Lower leg skin (tissue), 4 donors: Measurements from ENCODE around the gene SBNO2. TPM values are rescaled to one million over a fixed set of nuclear protein-coding genes. Genes with fewer than 3 reads are reported as not detected.
A peak's percentile ranks its signal among the peaks of the same experiment; 100 is the strongest.
"Not testable (repeated sequence)": the region's sequence is repeated elsewhere in the genome, so short reads cannot be mapped to it uniquely, and the experiment has no call there.

Experiments used
- DNase-seq, 2 donors: peaks; one replicate each; pipeline ENCODE4 v3.0.0-alpha.2; 2019; ENCODE audit warnings: low spot score in 2 of 2
- H3K4me3 ChIP-seq: fragments of 200-600 bp; sonication (generic); 2 replicates; pipeline ENCODE4 v1.5.1; 2017; ENCODE audit warnings: mild to moderate bottlenecking, low read depth; ENCODE audit not compliant: poor library complexity, severe bottlenecking
- CTCF ChIP-seq, 3 donors: fragments of 450-650 bp; IDR thresholded peaks; one replicate each; pipeline ENCODE4 v1.5.1; 2016; ENCODE audit warnings: antibody characterized with exemption in 3 of 3, mild to moderate bottlenecking in 3 of 3, moderate library complexity in 2 of 3
- POLR2A ChIP-seq, 2 donors: fragments of 450-650 bp; IDR thresholded peaks; one replicate each; pipeline ENCODE4 v1.6.1; 2016 to 2017; ENCODE audit warnings: antibody characterized with exemption in 2 of 2, mild to moderate bottlenecking in 1 of 2, moderate library complexity in 1 of 2
- WGBS, 2 donors: methylation state at CpG; one replicate each; pipeline ENCODE4 v1.1.5; 2018; 5-methylcytosine and 5-hydroxymethylcytosine counted together
- intact Hi-C: fragments of 100-400 bp; cut with DNase I; formaldehyde crosslinking; loops from one replicate; pipeline ENCODE4 v1.15.0; 2023; ENCODE audit warnings: low total_unique reads
- total RNA-seq, 4 donors: library from RNA; depleted of rRNA; stranded (reverse); fragments of >200 nt; gene quantifications; one replicate each; pipeline ENCODE4 v1.1.0, GENCODE V29; 2016

The SBNO2 gene
- total RNA-seq, 4 donors from 2014 or later, result 54.8 to 68.6 (median 60.3) TPM

- DNase-seq, result no peak
- TF ChIP-seq POLR2A (IDR thresholded peaks at IDR 0.05) (no peak), CTCF (IDR thresholded peaks at IDR 0.05) (no peak)
- no peak overlapping the region for H3K4me3 ChIP-seq
- intact Hi-C loops, result loop anchor here (10.0 kb wide), 1 partner anchor 68 kb away; no protein-coding TSS in a partner anchor
- WGBS, 2 donors, result 89 to 92% methylated on average over 13 to 33 of the region's 52 CpGs
These were observed 57.1 kb downstream of the SBNO2 start for GRCh38 chr19:1116726-1117581.

DNA sequence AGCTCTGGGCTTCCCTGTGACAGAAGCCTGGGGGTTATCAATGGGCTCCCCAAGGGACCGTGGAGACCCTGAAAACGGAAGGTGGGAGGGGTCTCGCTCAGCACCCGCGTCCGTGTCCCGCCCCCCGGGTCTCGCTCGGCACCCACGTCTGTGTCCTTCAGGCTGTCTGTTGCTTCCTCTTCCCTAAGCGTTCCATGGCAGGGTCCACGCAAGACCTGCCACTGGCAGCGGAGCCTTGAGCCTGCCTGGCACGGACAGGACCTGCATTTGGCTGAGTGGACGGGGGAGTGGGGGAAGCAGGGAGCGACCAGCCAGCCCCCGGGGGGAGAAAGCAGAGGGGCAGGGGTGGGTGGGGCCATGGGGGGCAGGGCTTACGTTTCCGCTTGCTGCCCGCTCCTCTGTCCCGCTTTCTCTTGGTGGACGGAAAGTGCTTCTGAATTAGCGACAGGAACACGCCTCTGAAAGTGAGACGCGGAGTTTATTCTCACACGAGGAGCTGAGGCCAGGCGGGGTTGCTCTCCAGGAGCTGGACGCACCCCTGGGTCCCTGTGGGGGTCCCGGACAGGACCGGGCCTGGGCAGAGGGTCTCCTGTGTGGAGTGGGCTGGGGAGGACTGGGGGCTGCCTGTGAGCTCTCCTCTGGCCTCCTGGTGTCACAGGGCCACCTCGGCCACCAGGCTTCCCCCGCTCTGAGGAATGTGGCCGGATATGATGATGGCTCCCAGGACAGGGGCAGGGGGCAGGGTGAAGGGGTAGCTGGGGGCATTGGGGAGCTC lies 58.2 kb downstream of the SBNO2 start:
- no peak for TF ChIP-seq POLR2A (IDR thresholded peaks at IDR 0.05)
- no peak for TF ChIP-seq CTCF (IDR thresholded peaks at IDR 0.05)
- WGBS, 2 donors, result 92 to 93% methylated on average over 32 to 35 of the region's 35 CpGs
- no peak overlapping the region for H3K4me3 ChIP-seq
- intact Hi-C loops, result loop anchor here (10.0 kb wide), 1 partner anchor 69 kb away; no protein-coding TSS in a partner anchor
- DNase-seq, result no peak

DNA sequence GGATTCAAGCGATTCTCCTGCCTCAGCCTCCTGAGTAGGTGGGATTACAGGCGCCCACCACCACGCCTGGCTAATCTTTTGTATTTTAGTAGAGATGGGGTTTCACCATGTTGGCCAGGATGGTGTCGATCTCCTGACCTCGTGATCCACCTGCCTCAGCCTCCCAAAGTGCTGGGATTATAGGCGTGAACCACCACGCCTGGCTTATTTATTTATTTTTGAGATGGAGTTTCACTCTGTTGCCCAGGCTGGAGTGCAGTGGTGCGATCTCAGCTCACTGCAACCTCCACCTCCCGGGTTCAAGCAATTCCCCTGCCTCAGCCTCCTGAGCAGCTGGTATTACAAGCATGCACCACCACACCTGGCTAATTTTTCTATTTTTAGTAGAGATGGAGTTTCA lies 59.3 kb downstream of the SBNO2 start:
- not testable (repeated sequence) for DNase-seq, H3K4me3 ChIP-seq
- intact Hi-C loops, result loop anchor here (10.0 kb wide), 1 partner anchor 70 kb away; no protein-coding TSS in a partner anchor
- WGBS, 2 donors, result 92 to 95% methylated on average over 9 of the region's 9 CpGs

DNA sequence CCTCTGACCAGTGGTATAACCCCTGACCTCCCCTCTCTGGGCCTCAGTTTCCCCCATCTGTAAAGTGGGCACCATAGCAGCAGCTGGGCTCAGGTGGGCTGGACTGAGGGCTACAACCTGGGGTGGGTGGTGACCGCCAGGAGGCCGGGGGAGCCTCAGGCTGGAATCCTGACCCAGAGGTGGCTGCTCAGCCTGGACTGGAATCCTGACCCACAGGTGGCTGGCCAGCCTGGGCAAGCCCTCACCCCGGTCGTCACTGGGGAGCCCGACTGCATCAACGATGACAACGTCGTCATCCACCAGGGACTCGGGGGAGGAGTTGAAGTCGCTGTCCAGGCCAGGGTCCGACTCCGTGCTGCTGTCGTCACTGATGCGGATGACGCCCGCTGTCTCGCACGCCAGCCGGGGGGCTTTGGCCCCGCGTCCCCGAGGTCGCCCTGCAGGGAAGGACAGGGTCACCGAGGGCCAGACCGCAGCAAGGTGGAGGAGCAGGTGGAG lies 60.0 kb downstream of the SBNO2 start:
- no peak for DNase-seq
- H3K4me3 ChIP-seq, result no peak overlapping the region
- no peak for TF ChIP-seq CTCF (IDR thresholded peaks at IDR 0.05)
- TF ChIP-seq POLR2A (IDR thresholded peaks at IDR 0.05), result no peak
- intact Hi-C loops, result loop anchor here (10.0 kb wide), 1 partner anchor 71 kb away; no protein-coding TSS in a partner anchor
- 86 to 92% methylated on average over 10 to 25 of the region's 25 CpGs for WGBS, 2 donors

DNA sequence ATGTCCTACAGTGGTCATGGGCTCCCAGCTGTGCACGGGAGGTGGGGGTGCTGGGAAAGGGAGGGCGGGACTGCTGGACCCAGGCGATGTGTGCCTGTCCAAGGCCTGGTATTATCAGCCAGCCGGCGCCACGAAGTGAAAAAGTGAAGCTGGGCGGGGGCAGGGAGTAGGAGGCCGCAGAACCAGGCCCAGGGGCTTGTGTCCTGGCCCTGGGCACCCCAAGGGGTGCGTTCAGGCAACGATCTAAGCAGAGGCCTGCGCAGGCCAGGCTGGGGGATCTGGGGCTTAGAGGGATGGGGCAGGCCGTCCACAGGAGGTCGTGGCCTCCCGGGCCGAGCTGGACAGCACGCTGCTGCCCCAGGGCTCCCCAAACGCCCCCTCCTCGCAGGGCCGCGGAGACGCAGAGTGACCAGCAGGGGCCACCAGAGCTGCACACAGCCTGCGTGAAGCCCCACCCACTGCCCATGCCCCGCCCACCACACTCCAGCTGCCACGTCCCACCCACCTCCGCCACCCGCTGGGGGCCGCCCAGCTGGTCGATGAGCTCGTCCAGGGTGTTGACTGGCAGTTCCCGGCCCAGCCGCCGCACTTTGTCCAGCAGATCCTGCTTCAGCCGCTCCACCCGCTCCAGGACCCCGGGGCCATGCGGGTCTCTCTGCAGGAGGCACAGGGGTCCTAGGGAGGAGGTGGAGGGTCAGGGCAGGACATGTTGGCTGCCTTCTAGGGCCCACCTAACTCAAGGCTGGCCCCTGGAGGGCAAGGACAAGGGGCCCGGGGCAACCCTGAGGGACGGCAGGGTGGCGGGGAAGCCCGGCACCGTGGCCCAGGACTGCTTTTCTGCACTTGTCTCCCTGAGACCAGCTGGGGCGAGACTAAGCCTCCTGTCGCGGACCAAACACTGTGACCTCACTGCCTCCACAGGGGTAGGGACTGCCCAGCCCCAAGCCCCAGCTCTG lies 60.8 kb downstream of the SBNO2 start:
- peak; percentile 89 to 99 for DNase-seq
- intact Hi-C loops, result loop anchor here (10.0 kb wide), 1 partner anchor 71 kb away; no protein-coding TSS in a partner anchor
- 40 to 52% methylated on average over 23 to 24 of the region's 44 CpGs for WGBS, 2 donors
- peak in 1 of 3 donors; percentile 35 for TF ChIP-seq CTCF (IDR thresholded peaks at IDR 0.05)
- no peak for TF ChIP-seq POLR2A (IDR thresholded peaks at IDR 0.05)
- H3K4me3 ChIP-seq, result no peak overlapping the region
